Transverse colon (tissue), 3 donors: ENCODE results near the gene HIP1R.

Experiments used
- POLR2A ChIP-seq: fragments of 450-650 bp; IDR thresholded peaks from one replicate; pipeline ENCODE4 v1.6.1; 2016; ENCODE audit warnings: antibody characterized with exemption, mild to moderate bottlenecking, moderate library complexity
- TF ChIP-seq, protein P1 (sequence below), 5 experiments: fragments of 200-600 bp in 3 of 5; fragments of 450-650 bp in 2 of 5; sonication (generic) in 3 of 5; IDR thresholded peaks; 1 replicate in 2 of 5; 2 replicates in 3 of 5; pipeline ENCODE4 v1.5.1; 2016 to 2017; ENCODE audit warnings: antibody characterized with exemption in 5 of 5, inconsistent platforms in 3 of 5, mild to moderate bottlenecking in 2 of 5, moderate library complexity in 1 of 5

GRCh38 chr12:122866950-122867607, 31.8 kb downstream of the HIP1R start:
- TF ChIP-seq, protein P1, sequence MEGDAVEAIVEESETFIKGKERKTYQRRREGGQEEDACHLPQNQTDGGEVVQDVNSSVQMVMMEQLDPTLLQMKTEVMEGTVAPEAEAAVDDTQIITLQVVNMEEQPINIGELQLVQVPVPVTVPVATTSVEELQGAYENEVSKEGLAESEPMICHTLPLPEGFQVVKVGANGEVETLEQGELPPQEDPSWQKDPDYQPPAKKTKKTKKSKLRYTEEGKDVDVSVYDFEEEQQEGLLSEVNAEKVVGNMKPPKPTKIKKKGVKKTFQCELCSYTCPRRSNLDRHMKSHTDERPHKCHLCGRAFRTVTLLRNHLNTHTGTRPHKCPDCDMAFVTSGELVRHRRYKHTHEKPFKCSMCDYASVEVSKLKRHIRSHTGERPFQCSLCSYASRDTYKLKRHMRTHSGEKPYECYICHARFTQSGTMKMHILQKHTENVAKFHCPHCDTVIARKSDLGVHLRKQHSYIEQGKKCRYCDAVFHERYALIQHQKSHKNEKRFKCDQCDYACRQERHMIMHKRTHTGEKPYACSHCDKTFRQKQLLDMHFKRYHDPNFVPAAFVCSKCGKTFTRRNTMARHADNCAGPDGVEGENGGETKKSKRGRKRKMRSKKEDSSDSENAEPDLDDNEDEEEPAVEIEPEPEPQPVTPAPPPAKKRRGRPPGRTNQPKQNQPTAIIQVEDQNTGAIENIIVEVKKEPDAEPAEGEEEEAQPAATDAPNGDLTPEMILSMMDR (IDR thresholded peaks at IDR 0.05), result no peak
- TF ChIP-seq POLR2A, result no peak
